Stimulated activated CD8-positive, alpha-beta memory T cell treated with anti-CD3 and anti-CD28 coated beads, Interleukin-2, amount 100 ng/mL, for 1 hour (primary cell): ENCODE data around the gene CALM1.

ENCODE experiments used
- DNase-seq, 2 donors: peaks; one replicate each; pipeline ENCODE4 v3.0.0-alpha.2; 2020; ENCODE audit warnings: low read depth in 2 of 2

Gene CALM1

DNA sequence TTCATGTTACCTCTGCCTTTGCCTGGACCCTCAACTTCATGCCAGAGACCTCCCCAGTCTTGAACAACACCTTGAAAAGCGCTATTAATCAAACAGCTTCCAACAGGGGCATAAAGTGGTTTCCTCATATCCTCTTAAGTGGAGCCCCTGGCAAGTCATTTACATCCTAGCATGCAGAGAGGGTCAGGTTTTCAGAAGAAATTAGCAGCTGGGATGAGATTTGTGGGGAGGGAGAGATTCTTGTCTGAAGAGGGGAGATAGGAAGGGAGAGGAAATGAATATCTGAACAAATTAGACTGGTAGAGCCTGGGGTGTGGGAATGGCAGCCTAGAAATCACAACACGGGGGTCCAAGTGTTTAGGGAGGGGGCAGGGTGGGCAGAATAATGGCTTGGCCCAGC, 45.6 kb downstream of the CALM1 start:
- no peak for DNase-seq

DNA sequence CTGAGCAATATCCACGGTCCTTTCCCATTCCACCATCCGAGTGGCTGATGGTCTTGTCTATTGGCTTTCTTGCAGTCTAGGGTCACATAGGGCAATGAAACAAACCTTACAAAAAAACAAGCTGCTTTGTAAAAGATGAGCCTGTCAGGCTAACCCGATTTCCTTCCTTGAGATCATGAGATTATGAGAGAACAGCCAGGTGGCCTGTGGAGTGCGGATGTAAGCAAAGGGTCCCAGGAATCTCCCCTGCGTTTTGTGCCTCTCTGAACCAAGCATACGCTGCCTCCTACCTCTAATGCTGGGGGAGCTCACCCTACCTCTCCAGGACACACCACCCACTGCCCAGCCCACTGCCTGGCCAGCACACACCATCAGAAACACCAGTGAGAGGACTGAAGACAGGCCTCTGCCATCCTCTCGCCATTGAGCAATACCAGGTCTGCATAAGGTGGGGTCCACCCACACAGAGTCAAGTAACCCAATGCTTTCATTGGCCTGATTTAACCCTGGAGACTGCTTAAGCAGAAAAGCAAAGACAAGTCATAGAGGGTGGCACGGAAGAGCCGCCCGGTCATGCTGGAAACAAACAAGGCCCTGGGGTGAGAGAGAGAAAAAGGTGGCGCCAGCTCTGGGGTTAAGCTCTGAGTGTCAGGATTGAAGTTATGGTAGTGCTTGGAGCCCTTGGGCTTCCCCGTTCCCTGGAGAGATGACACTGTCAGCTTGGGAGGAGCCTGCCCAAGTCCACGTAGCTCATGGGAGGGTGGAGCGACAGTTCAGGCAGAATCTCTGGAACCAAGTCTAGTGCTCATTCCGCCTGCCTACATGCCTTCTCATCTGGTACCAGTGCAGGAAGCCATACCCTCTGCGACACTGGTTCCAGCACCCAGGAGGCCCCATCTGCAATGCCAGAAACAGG, 46.6 kb downstream of the CALM1 start:
- no peak for DNase-seq

- DNase-seq, result no peak
Observed at GRCh38 chr14:90444077-90444696, 47.4 kb downstream of the CALM1 start.

DNA sequence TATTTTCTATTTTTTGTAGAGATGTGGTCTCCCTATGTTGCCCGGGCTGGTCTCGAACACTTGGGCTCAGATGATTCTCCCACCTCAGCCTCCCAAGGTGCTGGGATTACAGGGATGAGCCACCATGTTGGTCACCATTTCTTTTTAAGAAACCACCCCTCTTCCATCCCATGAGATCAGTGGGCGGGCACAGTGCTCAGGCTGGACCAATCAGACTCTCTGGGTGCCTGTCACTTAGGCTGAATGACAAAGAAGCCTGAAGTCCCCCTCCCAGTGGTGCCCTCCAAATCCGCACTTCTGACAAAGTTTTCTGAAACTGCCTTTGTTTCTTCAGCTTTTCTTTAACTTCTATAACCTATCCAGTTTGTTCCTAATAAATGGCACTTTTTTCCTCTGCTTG, 48.2 kb downstream of the CALM1 start:
- no peak for DNase-seq

DNA sequence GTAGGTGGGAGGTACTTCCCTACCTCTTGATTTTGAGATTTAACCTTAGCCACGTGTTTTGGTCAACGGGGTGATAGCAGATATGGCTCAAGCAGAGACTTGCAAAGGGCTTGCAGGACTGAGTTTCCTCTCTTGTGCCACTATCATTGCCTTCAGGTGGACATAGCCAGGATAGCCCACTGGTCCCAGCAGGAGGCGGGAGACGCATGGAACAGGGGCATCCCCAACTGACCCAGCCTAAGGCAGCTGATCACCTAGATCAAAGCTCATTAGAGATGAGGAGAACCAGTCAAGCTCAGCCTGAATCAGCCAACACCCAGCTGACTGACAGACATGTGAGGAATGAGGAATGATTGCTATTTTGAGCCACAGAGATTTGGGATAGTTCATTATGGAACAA, 49.6 kb downstream of the CALM1 start:
- DNase-seq, result no peak

- no peak for DNase-seq
Observed at GRCh38 chr14:90447720-90448497, 51.1 kb downstream of the CALM1 start.

- DNase-seq, result no peak
Observed at GRCh38 chr14:90449411-90449810, 52.6 kb downstream of the CALM1 start.

GRCh38 chr14:90450151-90450550, 53.3 kb downstream of the CALM1 start:
- DNase-seq, result no peak

- no peak for DNase-seq
Observed at GRCh38 chr14:90450667-90451066, 53.8 kb downstream of the CALM1 start.

DNA sequence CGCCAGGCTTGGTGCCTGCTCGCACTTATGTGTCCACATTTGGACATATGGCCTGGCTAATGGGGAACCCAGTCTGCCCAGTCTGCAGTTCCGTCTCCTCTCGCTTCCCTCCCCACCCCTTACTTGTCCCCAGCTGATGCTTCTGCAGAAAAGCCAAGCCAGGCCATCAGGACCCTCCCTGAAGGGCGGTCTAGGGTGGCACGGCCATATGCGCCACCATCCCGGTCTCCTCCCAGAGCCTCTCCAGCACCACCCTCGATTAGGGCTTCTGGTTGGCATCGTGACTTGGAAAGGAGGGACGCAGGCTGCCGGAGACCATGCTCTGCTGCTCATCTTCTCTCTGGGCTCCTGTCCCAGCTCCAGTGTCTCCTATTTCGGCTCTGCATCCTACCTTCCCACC, 54.6 kb downstream of the CALM1 start:
- DNase-seq, result no peak

DNA sequence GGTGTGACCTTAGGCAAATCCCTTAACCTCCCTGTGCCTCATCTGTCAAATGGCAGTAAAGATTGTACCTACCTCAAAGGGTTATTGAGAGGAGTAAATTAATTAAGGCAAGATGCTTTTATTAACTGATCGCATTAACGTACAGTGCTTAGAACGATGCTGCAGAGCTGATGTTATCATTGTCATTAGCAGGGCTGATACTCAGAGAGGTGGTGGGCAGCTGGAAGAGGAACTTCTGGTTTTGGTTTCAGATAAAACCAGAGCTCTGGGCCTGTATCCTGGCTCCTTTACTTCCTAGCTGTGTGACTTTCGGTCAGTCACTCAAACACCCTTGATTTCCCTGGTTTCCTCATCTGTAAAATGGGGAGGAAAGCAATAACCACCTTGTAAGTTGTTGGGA, 55.1 kb downstream of the CALM1 start:
- no peak for DNase-seq

DNA sequence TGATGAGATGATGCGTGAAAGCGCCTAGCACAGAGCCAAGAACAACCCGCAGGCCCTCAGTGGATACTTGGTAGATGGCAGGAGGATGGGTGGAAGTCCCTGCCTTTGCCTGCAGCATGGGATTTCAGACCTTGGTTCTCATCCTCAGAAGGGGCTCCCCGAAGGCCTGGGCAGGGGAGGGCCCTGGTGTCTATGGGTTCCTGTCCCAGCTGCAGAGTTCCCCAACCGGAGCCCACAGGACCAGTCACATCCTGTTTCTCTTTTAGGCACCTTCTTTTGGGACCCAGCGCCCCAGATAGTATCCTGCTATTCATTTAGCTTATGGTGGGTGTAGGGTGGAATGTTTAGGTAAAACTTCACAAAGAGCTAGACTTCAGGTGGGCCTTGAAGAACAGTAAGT, 55.5 kb downstream of the CALM1 start:
- no peak for DNase-seq

GRCh38 chr14:90453401-90453951, 56.6 kb downstream of the CALM1 start:
- DNase-seq, result no peak

DNA sequence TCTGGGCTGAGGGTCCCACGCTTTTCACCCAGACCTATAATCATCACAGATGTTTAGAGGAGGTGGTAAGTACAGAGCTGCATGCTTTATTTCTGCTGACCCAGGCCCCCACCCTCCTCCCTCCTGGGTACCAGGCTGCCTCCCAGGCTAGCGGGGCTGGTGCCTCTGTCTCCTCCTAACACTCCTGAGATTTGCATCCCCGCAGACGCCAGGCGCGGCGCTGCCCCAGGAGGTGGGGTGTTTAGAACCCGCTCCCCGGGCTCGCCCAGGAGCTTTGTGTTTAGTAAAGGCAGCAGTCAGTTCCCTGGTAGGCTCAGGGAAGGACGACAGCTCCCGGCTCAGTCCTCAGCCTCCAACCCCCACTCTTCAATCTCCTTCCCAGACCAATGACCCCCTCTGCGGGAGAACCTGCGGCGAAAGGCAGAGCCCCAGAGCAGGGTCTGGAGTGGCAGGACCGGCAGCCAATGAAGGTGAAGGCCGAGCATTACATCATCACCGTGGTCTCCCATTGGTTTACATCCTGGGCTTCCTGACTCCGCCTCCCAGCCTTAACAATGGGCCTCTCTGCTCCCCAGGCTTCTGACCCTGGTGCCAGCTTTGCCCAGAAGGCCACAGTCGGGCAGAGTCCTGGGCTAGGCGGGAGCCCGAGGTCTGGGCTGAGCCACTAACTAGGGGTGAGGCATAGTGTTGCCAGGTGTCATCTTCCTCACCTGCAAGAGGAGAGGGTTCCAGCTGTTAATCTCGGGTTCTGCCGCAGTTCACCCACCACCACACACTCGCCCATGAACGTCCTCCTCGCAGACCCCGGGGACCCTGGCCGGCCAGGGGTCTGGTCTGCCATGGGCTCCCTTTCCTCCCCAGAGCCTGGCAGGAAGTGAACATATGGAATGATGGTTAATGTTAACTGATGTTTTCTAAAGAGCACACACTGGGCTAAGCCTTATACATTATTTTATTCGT, 57.5 kb downstream of the CALM1 start:
- DNase-seq, result no peak

GRCh38 chr14:90455100-90455571, 58.3 kb downstream of the CALM1 start:
- no peak for DNase-seq

DNA sequence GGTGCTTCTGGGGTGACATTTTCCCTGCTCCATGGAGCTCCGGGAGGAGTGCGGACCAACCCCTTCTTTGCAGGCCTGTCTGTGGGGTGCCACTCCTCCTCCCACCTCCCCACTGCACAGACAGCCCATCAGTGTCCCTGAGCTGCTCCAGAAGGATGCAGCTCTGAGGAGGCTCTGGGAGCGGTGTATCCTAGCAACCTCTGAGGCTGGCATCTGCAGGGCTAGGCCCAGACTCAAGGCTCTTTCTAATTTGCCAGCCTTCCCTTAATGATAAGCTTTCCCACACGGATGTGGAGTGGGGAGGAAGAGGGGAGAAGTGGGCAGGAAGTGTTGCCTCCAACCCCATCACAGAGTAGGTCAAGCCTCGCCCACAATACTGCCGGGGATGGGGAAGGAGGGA, 59.7 kb downstream of the CALM1 start:
- no peak for DNase-seq

DNA sequence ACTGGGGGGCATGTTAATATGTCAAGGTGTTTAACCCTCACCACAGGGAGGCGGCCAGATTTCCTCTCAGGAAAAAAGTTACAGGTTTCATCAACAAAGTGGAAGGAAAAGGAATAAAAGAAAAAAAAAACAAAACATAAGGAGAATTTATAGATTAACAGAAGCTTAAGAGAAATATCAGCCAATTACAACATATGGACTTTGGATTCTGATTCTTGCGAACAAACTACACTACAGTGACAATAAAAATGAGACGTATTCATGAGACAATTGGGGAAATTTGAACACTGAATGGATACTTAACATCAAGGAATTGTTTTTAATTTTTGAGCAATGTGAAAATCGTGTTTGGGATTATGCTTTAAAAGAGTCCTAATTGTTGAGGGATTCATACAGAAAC, 60.4 kb downstream of the CALM1 start:
- DNase-seq, result no peak
